Uterus (tissue), 2 donors: ENCODE data around the gene NAA38.

Source experiments
- POLR2A ChIP-seq, 2 donors: fragments of 450-650 bp; IDR thresholded peaks; one replicate each; pipeline ENCODE4 v1.6.1; 2016; ENCODE audit warnings: antibody characterized with exemption in 2 of 2, mild to moderate bottlenecking in 1 of 2, moderate library complexity in 1 of 2
- TF ChIP-seq, protein P1 (sequence below), 4 experiments: fragments of 200-600 bp in 2 of 4; fragments of 450-650 bp in 2 of 4; sonication (generic) in 2 of 4; IDR thresholded peaks; one replicate each; pipeline ENCODE4 v1.5.1; 2016 to 2019; ENCODE audit warnings: antibody characterized with exemption in 4 of 4, mild to moderate bottlenecking in 2 of 4, moderate library complexity in 1 of 4

DNA sequence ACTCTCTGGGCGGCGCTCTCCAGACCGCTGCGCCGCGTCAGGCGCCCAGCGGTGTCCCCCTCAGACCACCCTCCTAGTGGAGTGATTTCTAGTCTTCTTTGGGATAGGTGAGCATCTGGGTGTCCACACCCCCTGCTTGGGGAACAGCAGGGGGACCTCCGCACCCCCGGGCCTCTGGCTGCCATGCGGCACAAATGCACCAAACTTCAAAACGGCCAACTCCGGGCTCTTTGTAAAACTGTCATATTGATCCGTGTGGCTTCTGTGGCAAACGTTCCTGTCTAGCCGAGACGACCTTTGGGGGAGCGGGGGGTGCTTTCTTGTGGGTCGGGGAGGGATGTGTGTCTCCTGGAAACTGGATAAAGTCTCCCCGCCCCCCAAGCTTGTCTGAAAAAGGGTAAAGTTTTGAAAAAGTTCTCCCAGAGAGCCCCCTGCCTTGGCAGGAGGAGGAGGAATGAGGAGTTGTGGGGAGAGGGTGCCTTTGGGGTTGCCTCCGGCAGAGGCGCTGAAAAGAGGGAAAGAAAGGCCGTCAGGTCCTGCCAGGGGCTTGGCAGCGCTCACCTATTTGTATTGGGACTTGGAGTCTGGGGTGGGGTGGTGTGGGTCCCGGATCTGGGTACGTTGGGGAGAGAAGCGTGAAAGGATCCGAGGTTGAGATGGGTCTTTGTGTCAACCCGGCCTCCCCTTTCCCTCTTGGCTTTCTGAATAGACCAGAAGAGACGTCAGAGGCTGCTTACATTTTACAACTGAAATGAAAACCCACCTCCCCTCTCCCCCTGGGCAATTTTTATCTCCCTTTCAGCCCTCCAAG is 29.1 kb upstream of the NAA38 start:
- TF ChIP-seq, protein P1, sequence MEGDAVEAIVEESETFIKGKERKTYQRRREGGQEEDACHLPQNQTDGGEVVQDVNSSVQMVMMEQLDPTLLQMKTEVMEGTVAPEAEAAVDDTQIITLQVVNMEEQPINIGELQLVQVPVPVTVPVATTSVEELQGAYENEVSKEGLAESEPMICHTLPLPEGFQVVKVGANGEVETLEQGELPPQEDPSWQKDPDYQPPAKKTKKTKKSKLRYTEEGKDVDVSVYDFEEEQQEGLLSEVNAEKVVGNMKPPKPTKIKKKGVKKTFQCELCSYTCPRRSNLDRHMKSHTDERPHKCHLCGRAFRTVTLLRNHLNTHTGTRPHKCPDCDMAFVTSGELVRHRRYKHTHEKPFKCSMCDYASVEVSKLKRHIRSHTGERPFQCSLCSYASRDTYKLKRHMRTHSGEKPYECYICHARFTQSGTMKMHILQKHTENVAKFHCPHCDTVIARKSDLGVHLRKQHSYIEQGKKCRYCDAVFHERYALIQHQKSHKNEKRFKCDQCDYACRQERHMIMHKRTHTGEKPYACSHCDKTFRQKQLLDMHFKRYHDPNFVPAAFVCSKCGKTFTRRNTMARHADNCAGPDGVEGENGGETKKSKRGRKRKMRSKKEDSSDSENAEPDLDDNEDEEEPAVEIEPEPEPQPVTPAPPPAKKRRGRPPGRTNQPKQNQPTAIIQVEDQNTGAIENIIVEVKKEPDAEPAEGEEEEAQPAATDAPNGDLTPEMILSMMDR (IDR thresholded peaks at IDR 0.05), result no peak
- no peak for TF ChIP-seq POLR2A (IDR thresholded peaks at IDR 0.05)
